ENCODE data around the gene TTC3. TPM values are rescaled to one million over a fixed set of nuclear protein-coding genes. Genes with fewer than 3 reads are reported as not detected.
"Not testable (repeated sequence)": the region's sequence is repeated elsewhere in the genome, so short reads cannot be mapped to it uniquely, and the experiment has no call there.

Gene TTC3
- total and polyA plus RNA-seq, 2 donors: 56.5 to 670 TPM

- Histone ChIP-seq H3K4me1 (ENCODE audit: insufficient read depth) (no peaks in the 10 kb centered on the region), H3K4me3 (ENCODE audit: low read depth, low read length) (no peak overlapping the region), H3K36me3 (ENCODE audit: insufficient read depth) (no peaks in the 10 kb centered on the region), H3K27ac (ENCODE audit: low read depth) (no peak overlapping the region)
- no peak for DNase-seq (ENCODE audit: extremely low spot score)
- 63% methylated on average over 5 of the region's 5 CpGs for WGBS
Observed at GRCh38 chr21:37088186-37088735, 15.2 kb downstream of the TTC3 start.

GRCh38 chr21:37093977-37094376 lies 20.9 kb downstream of the TTC3 start:
- H3K4me1 ChIP-seq (ENCODE audit: insufficient read depth): no peaks in the 10 kb centered on the region
- H3K4me3 ChIP-seq (ENCODE audit: low read depth, low read length): no peak overlapping the region
- no peaks in the 10 kb centered on the region for H3K36me3 ChIP-seq (ENCODE audit: insufficient read depth)
- H3K27ac ChIP-seq (ENCODE audit: low read depth): no peak overlapping the region
- no peak for DNase-seq (ENCODE audit: extremely low spot score)

GRCh38 chr21:37095821-37096220 lies 22.8 kb downstream of the TTC3 start:
- Histone ChIP-seq H3K27ac (ENCODE audit: low read depth) (no peak overlapping the region), H3K36me3 (ENCODE audit: insufficient read depth) (no peaks in the 10 kb centered on the region), H3K4me1 (ENCODE audit: insufficient read depth) (no peaks in the 10 kb centered on the region), H3K4me3 (ENCODE audit: low read depth, low read length) (no peak overlapping the region)
- DNase-seq (ENCODE audit: extremely low spot score): no peak
- 93% methylated on average over 4 of the region's 4 CpGs for WGBS

GRCh38 chr21:37098751-37099150 lies 25.7 kb downstream of the TTC3 start:
- H3K4me1 ChIP-seq (ENCODE audit: insufficient read depth): no peaks in the 10 kb centered on the region
- no peak overlapping the region for H3K4me3 ChIP-seq (ENCODE audit: low read depth, low read length)
- no peak for DNase-seq (ENCODE audit: extremely low spot score)
- no peaks in the 10 kb centered on the region for H3K36me3 ChIP-seq (ENCODE audit: insufficient read depth)
- H3K27ac ChIP-seq (ENCODE audit: low read depth): no peak overlapping the region
- WGBS: 64% methylated on average over 2 of the region's 2 CpGs

GRCh38 chr21:37100316-37100715 lies 27.3 kb downstream of the TTC3 start:
- WGBS: 93% methylated on average over 6 of the region's 6 CpGs
- Histone ChIP-seq H3K36me3 (ENCODE audit: insufficient read depth) (no peaks in the 10 kb centered on the region), H3K4me1 (ENCODE audit: insufficient read depth) (no peaks in the 10 kb centered on the region), H3K4me3 (ENCODE audit: low read depth, low read length) (no peak overlapping the region), H3K27ac (ENCODE audit: low read depth) (no peak overlapping the region)
- DNase-seq (ENCODE audit: extremely low spot score): no peak

GRCh38 chr21:37101384-37101783 lies 28.3 kb downstream of the TTC3 start:
- Histone ChIP-seq H3K4me1 (ENCODE audit: insufficient read depth) (no peaks in the 10 kb centered on the region), H3K36me3 (ENCODE audit: insufficient read depth) (no peaks in the 10 kb centered on the region), H3K27ac (ENCODE audit: low read depth) (no peak overlapping the region), H3K4me3 (ENCODE audit: low read depth, low read length) (no peak overlapping the region)
- WGBS: 81% methylated on average over 1 of the region's 1 CpG
- no peak for DNase-seq (ENCODE audit: extremely low spot score)

GRCh38 chr21:37102746-37103145 lies 29.7 kb downstream of the TTC3 start:
- H3K36me3 ChIP-seq (ENCODE audit: insufficient read depth); H3K27ac ChIP-seq (ENCODE audit: low read depth); H3K4me3 ChIP-seq (ENCODE audit: low read depth, low read length); DNase-seq (ENCODE audit: extremely low spot score); H3K4me1 ChIP-seq (ENCODE audit: insufficient read depth): not testable (repeated sequence)
- 90% methylated on average over 3 of the region's 3 CpGs for WGBS

- 96% methylated on average over 2 of the region's 2 CpGs for WGBS
- no peak overlapping the region for H3K4me3 ChIP-seq (ENCODE audit: low read depth, low read length)
- no peak for DNase-seq (ENCODE audit: extremely low spot score)
- H3K27ac ChIP-seq (ENCODE audit: low read depth): no peak overlapping the region
- H3K36me3 ChIP-seq (ENCODE audit: insufficient read depth): no peaks in the 10 kb centered on the region
- no peaks in the 10 kb centered on the region for H3K4me1 ChIP-seq (ENCODE audit: insufficient read depth)
Observed at GRCh38 chr21:37106998-37107397, 33.9 kb downstream of the TTC3 start.

- not testable (repeated sequence) for H3K27ac ChIP-seq (ENCODE audit: low read depth); H3K4me3 ChIP-seq (ENCODE audit: low read depth, low read length); H3K36me3 ChIP-seq (ENCODE audit: insufficient read depth); H3K4me1 ChIP-seq (ENCODE audit: insufficient read depth); DNase-seq (ENCODE audit: extremely low spot score)
- 95% methylated on average over 5 of the region's 6 CpGs for WGBS
Observed at GRCh38 chr21:37111029-37111428, 38.0 kb downstream of the TTC3 start.

- not testable (repeated sequence) for H3K4me1 ChIP-seq (ENCODE audit: insufficient read depth); H3K4me3 ChIP-seq (ENCODE audit: low read depth, low read length); DNase-seq (ENCODE audit: extremely low spot score); H3K27ac ChIP-seq (ENCODE audit: low read depth); H3K36me3 ChIP-seq (ENCODE audit: insufficient read depth)
- WGBS: 96% methylated on average over 1 of the region's 3 CpGs
Observed at GRCh38 chr21:37114301-37114700, 41.2 kb downstream of the TTC3 start.

- not testable (repeated sequence) for H3K36me3 ChIP-seq (ENCODE audit: insufficient read depth); H3K4me3 ChIP-seq (ENCODE audit: low read depth, low read length); DNase-seq (ENCODE audit: extremely low spot score); H3K4me1 ChIP-seq (ENCODE audit: insufficient read depth); H3K27ac ChIP-seq (ENCODE audit: low read depth)
- 79% methylated on average over 2 of the region's 2 CpGs for WGBS
Observed at GRCh38 chr21:37116459-37116858, 43.4 kb downstream of the TTC3 start.

- H3K4me1 ChIP-seq (ENCODE audit: insufficient read depth): no peaks in the 10 kb centered on the region
- DNase-seq (ENCODE audit: extremely low spot score): no peak
Observed at GRCh38 chr21:37117204-37117603, 44.1 kb downstream of the TTC3 start.

GRCh38 chr21:37118187-37118826 lies 45.3 kb downstream of the TTC3 start:
- H3K36me3 ChIP-seq (ENCODE audit: insufficient read depth): no peaks in the 10 kb centered on the region
- no peak overlapping the region for H3K4me3 ChIP-seq (ENCODE audit: low read depth, low read length)
- no peak overlapping the region for H3K27ac ChIP-seq (ENCODE audit: low read depth)
- DNase-seq (ENCODE audit: extremely low spot score): no peak
- 61% methylated on average over 1 of the region's 1 CpG for WGBS
- H3K4me1 ChIP-seq (ENCODE audit: insufficient read depth): no peaks in the 10 kb centered on the region

More at GRCh38 chr21:37117204-37117603, 44.1 kb downstream of the TTC3 start:
- no peak overlapping the region for H3K4me3 ChIP-seq (ENCODE audit: low read depth, low read length)
- no peaks in the 10 kb centered on the region for H3K36me3 ChIP-seq (ENCODE audit: insufficient read depth)
- no peak overlapping the region for H3K27ac ChIP-seq (ENCODE audit: low read depth)

- no peak for DNase-seq (ENCODE audit: extremely low spot score)
- WGBS: 74% methylated on average over 6 of the region's 6 CpGs
- Histone ChIP-seq H3K4me3 (ENCODE audit: low read depth, low read length) (no peak overlapping the region), H3K36me3 (ENCODE audit: insufficient read depth) (no peaks in the 10 kb centered on the region), H3K4me1 (ENCODE audit: insufficient read depth) (no peaks in the 10 kb centered on the region), H3K27ac (ENCODE audit: low read depth) (no peak overlapping the region)
Observed at GRCh38 chr21:37119421-37120218, 46.6 kb downstream of the TTC3 start.

All from urinary bladder (tissue), 4 donors.